T-helper 9 cell (primary cell): ENCODE data around the gene RPH3AL.
"Not testable (repeated sequence)": the region's sequence is repeated elsewhere in the genome, so short reads cannot be mapped to it uniquely, and the experiment has no call there.

Experiments
- DNase-seq: peaks from one replicate; pipeline ENCODE4 v3.0.0-alpha.2; 2020

Gene RPH3AL

GRCh38 chr17:253091-253846 is 99.3 kb downstream of the RPH3AL start:
- DNase-seq: no peak

- DNase-seq: no peak
Observed at GRCh38 chr17:252456-252855, 100.2 kb downstream of the RPH3AL start.

- DNase-seq: no peak
Observed at GRCh38 chr17:251531-251930, 101.1 kb downstream of the RPH3AL start.

- no peak for DNase-seq
Observed at GRCh38 chr17:250487-251300, 101.9 kb downstream of the RPH3AL start.

- no peak for DNase-seq
Observed at GRCh38 chr17:249236-249993, 103.2 kb downstream of the RPH3AL start.

- no peak for DNase-seq
Observed at GRCh38 chr17:248337-249235, 104.0 kb downstream of the RPH3AL start.

- DNase-seq: no peak
Observed at GRCh38 chr17:247767-248166, 104.8 kb downstream of the RPH3AL start.

- no peak for DNase-seq
Observed at GRCh38 chr17:246851-247421, 105.7 kb downstream of the RPH3AL start.

- no peak for DNase-seq
Observed at GRCh38 chr17:246226-246625, 106.4 kb downstream of the RPH3AL start.

- no peak for DNase-seq
Observed at GRCh38 chr17:245611-246010, 107.0 kb downstream of the RPH3AL start.

- no peak for DNase-seq
Observed at GRCh38 chr17:245020-245419, 107.6 kb downstream of the RPH3AL start.

- DNase-seq: not testable (repeated sequence)
Observed at GRCh38 chr17:243924-244323, 108.7 kb downstream of the RPH3AL start.

GRCh38 chr17:238964-239259 is 113.7 kb downstream of the RPH3AL start:
- DNase-seq: no peak

GRCh38 chr17:238071-238963 is 114.3 kb downstream of the RPH3AL start:
- DNase-seq: no peak

- DNase-seq: no peak
Observed at GRCh38 chr17:237406-237955, 115.1 kb downstream of the RPH3AL start.

GRCh38 chr17:236641-237405 is 115.8 kb downstream of the RPH3AL start:
- DNase-seq: no peak

- DNase-seq: no peak
Observed at GRCh38 chr17:235831-236640, 116.6 kb downstream of the RPH3AL start.

- not testable (repeated sequence) for DNase-seq
Observed at GRCh38 chr17:234994-235830, 117.4 kb downstream of the RPH3AL start.
